Gastroesophageal sphincter (tissue), 4 donors: ENCODE data around the gene ZNF644. TPM values are rescaled to one million over a fixed set of nuclear protein-coding genes. Genes with fewer than 3 reads are reported as not detected.
A peak's percentile ranks its signal among the peaks of the same experiment; 100 is the strongest.

ENCODE experiments used
- ATAC-seq: fragments of 150-250 bp; one replicate; pipeline ENCODE4 v1.9.1; 2016; ENCODE audit warnings: mild to moderate bottlenecking, moderate library complexity
- H3K27ac ChIP-seq, 4 donors: fragments of 200-600 bp; sonication (generic) in 3 of 4; 1 replicate in 3 of 4; 2 replicates in 1 of 4; pipeline ENCODE4 v1.5.1; 2016 to 2019
- H3K27me3 ChIP-seq: fragments of 200-600 bp; sonication (generic); one replicate; pipeline ENCODE4 v1.5.1; 2019
- H3K36me3 ChIP-seq, 2 donors: fragments of 200-600 bp; sonication (generic); one replicate each; pipeline ENCODE4 v1.5.1; 2019; ENCODE audit warnings: control low read depth in 1 of 2
- H3K4me1 ChIP-seq, 3 donors: fragments of 200-600 bp; sonication (generic); 1 replicate in 2 of 3; 2 replicates in 1 of 3; pipeline ENCODE4 v1.5.1; 2016 to 2019; ENCODE audit warnings: control low read depth in 2 of 3
- H3K4me3 ChIP-seq, 2 donors: fragments of 200-600 bp; sonication (generic); one replicate each; pipeline ENCODE4 v1.5.1; 2019; ENCODE audit warnings: mild to moderate bottlenecking in 1 of 2, moderate library complexity in 1 of 2
- H3K9me3 ChIP-seq, 3 donors: fragments of 200-600 bp; sonication (generic); one replicate each; pipeline ENCODE4 v1.5.1; 2017 to 2019; ENCODE audit warnings: control low read depth in 2 of 3
- CTCF ChIP-seq, 4 experiments: fragments of 200-600 bp in 2 of 4; fragments of 450-650 bp in 2 of 4; sonication (generic) in 1 of 4; IDR thresholded peaks; one replicate each; pipeline ENCODE4 v1.5.1; 2017 to 2019; ENCODE audit warnings: antibody characterized with exemption in 4 of 4, mild to moderate bottlenecking in 2 of 4, moderate library complexity in 2 of 4
- EP300 ChIP-seq: sonication (generic); formaldehyde crosslinking; IDR thresholded peaks from one replicate; pipeline ENCODE4 v1.6.1; 2017; ENCODE audit warnings: antibody characterized with exemption, mild to moderate bottlenecking
- POLR2A ChIP-seq, 2 donors: fragments of 450-650 bp; IDR thresholded peaks; one replicate each; pipeline ENCODE4 v1.6.1; 2017; ENCODE audit warnings: antibody characterized with exemption in 2 of 2, mild to moderate bottlenecking in 2 of 2, moderate library complexity in 1 of 2
- POLR2AphosphoS5 ChIP-seq: sonication (generic); formaldehyde crosslinking; IDR thresholded peaks from one replicate; pipeline ENCODE4 v1.6.1; 2017; ENCODE audit warnings: antibody characterized with exemption
- WGBS, 2 donors: methylation state at CpG; one replicate each; pipeline ENCODE4 v1.1.5; 2018; ENCODE audit warnings: low coverage in 1 of 2; 5-methylcytosine and 5-hydroxymethylcytosine counted together
- total RNA-seq, 4 donors: library from RNA; depleted of rRNA; stranded (reverse); fragments of >200 nt; gene quantifications; one replicate each; pipeline ENCODE4 v1.1.0, GENCODE V29; 2016

The ZNF644 gene
- total RNA-seq, 4 donors from 2014 or later: 40.2 to 83.3 (median 53.8) TPM

GRCh38 chr1:90973897-90974798, 47.7 kb downstream of the ZNF644 start:
- Histone ChIP-seq H3K4me1 (peaks cover 0 to 25% (median 4%) of the 10 kb centered on the region in 3 donors), H3K9me3 (no peaks in the 10 kb centered on the region), H3K27ac (peak overlapping the region in 2 of 4 donors; percentile 23 to 28), H3K36me3 (peaks cover 0 to 28% of the 10 kb centered on the region in 2 donors), H3K4me3 (no peak overlapping the region), H3K27me3 (no peaks in the 10 kb centered on the region)
- TF ChIP-seq EP300 (no peak), CTCF (IDR thresholded peaks at IDR 0.05) (no peak), POLR2AphosphoS5 (no peak), POLR2A (IDR thresholded peaks at IDR 0.05) (no peak)
- no peak for ATAC-seq
- WGBS, 2 donors: 70 to 76% methylated on average over 3 to 5 of the region's 5 CpGs

GRCh38 chr1:90970208-90970607, 51.6 kb downstream of the ZNF644 start:
- no peaks in the 10 kb centered on the region for H3K27me3 ChIP-seq
- ATAC-seq: no peak
- H3K36me3 ChIP-seq: peaks cover 0 to 16% of the 10 kb centered on the region in 2 donors
- H3K9me3 ChIP-seq: no peaks in the 10 kb centered on the region
- 91 to 100% methylated on average over 1 of the region's 1 CpG for WGBS, 2 donors
- no peak overlapping the region for H3K4me3 ChIP-seq
- TF ChIP-seq POLR2AphosphoS5 (no peak), CTCF (IDR thresholded peaks at IDR 0.05) (no peak), POLR2A (IDR thresholded peaks at IDR 0.05) (no peak), EP300 (no peak)
- no peak overlapping the region for H3K27ac ChIP-seq
- peaks cover 0 to 22% (median 4%) of the 10 kb centered on the region in 3 donors for H3K4me1 ChIP-seq

- H3K4me1 ChIP-seq: peaks cover 0 to 17% (median 0%) of the 10 kb centered on the region in 3 donors
- H3K36me3 ChIP-seq: peaks cover 0 to 16% of the 10 kb centered on the region in 2 donors
- 85 to 89% methylated on average over 3 of the region's 3 CpGs for WGBS, 2 donors
- H3K27ac ChIP-seq: no peak overlapping the region
- no peaks in the 10 kb centered on the region for H3K27me3 ChIP-seq
- ATAC-seq: no peak
- no peak overlapping the region for H3K4me3 ChIP-seq
- H3K9me3 ChIP-seq: no peaks in the 10 kb centered on the region
- no peak for TF ChIP-seq CTCF (IDR thresholded peaks at IDR 0.05)
- TF ChIP-seq POLR2AphosphoS5: no peak
These were observed 52.6 kb downstream of the ZNF644 start for GRCh38 chr1:90969241-90969640.

- 41 to 50% methylated on average over 1 of the region's 1 CpG for WGBS, 2 donors
- no peak for ATAC-seq
- no peak overlapping the region for H3K4me3 ChIP-seq
- no peaks in the 10 kb centered on the region for H3K9me3 ChIP-seq
- H3K27me3 ChIP-seq: no peaks in the 10 kb centered on the region
- H3K27ac ChIP-seq: no peak overlapping the region
- no peaks in the 10 kb centered on the region for H3K36me3 ChIP-seq
- peaks cover 0 to 25% (median 0%) of the 10 kb centered on the region in 3 donors for H3K4me1 ChIP-seq
- TF ChIP-seq CTCF (IDR thresholded peaks at IDR 0.05): peak in 1 of 4 experiments; percentile 34
- TF ChIP-seq EP300: no peak
- TF ChIP-seq POLR2A (IDR thresholded peaks at IDR 0.05): no peak
- no peak for TF ChIP-seq POLR2AphosphoS5
These were observed 57.3 kb downstream of the ZNF644 start for GRCh38 chr1:90964444-90965035.
